Osteoblast (primary cell): ENCODE measurements around the gene PIP5K1C. TPM values are rescaled to one million over a fixed set of nuclear protein-coding genes. Genes with fewer than 3 reads are reported as not detected.

Experiments used
- DNase-seq: peaks from one replicate; pipeline ENCODE4 v3.0.0; 2011; ENCODE audit warnings: low spot score, mixed read lengths; ENCODE audit not compliant: insufficient read length; ENCODE audit errors: missing footprints
- H2AFZ ChIP-seq: 2 replicates; pipeline ENCODE4 v1.6.0; 2011; ENCODE audit warnings: mild to moderate bottlenecking, low read length
- H3K27ac ChIP-seq: 2 replicates; pipeline ENCODE4 v1.5.1; 2011; ENCODE audit warnings: mild to moderate bottlenecking, low read depth, low read length, moderate library complexity
- H3K27me3 ChIP-seq: 2 replicates; pipeline ENCODE4 v1.6.0; 2012; ENCODE audit warnings: mild to moderate bottlenecking, control low read depth, inconsistent platforms, low read length, moderate library complexity; ENCODE audit not compliant: insufficient read depth
- H3K36me3 ChIP-seq: 2 replicates; pipeline ENCODE4 v1.5.1; 2011; ENCODE audit warnings: mild to moderate bottlenecking, low read length, control low read depth, moderate library complexity; ENCODE audit not compliant: insufficient read depth
- H3K4me1 ChIP-seq: 2 replicates; pipeline ENCODE4 v1.5.1; 2011; ENCODE audit warnings: mild to moderate bottlenecking, low read length, control low read depth, moderate library complexity; ENCODE audit not compliant: insufficient read depth
- H3K4me2 ChIP-seq: 2 replicates; pipeline ENCODE4 v1.6.0; 2011; ENCODE audit warnings: mild to moderate bottlenecking, low read length; ENCODE audit not compliant: insufficient read depth
- H3K4me3 ChIP-seq: fragments of 200-600 bp; sonication (generic); 3 replicates; pipeline ENCODE4 v1.5.1; 2012; ENCODE audit warnings: mild to moderate bottlenecking, low read length, inconsistent platforms; ENCODE audit not compliant: insufficient read depth
- H3K79me2 ChIP-seq: 2 replicates; pipeline ENCODE4 v1.6.0; 2012; ENCODE audit warnings: mild to moderate bottlenecking, low read length, control low read depth, inconsistent platforms; ENCODE audit not compliant: insufficient read depth
- H3K9me3 ChIP-seq: 2 replicates; pipeline ENCODE4 v1.5.1; 2011; ENCODE audit warnings: low read depth, low read length, control low read depth
- H4K20me1 ChIP-seq: 2 replicates; pipeline ENCODE4 v1.6.0; 2012; ENCODE audit warnings: mild to moderate bottlenecking, low read length, control low read depth; ENCODE audit not compliant: insufficient read depth
- total RNA-seq: library from RNA; depleted of rRNA; stranded (reverse); fragments of >200 nt; gene quantifications from 2 replicates; pipeline ENCODE4 v1.2.3, GENCODE V29; 2012
- TF ChIP-seq, protein P1 (sequence below): IDR thresholded peaks from 2 replicates; pipeline ENCODE4 v1.5.1; 2011; ENCODE audit warnings: mild to moderate bottlenecking, low read depth, low read length, moderate library complexity; ENCODE audit errors: extremely low read depth

The PIP5K1C gene
- total RNA-seq, 1 donor = 30.4 TPM

DNA sequence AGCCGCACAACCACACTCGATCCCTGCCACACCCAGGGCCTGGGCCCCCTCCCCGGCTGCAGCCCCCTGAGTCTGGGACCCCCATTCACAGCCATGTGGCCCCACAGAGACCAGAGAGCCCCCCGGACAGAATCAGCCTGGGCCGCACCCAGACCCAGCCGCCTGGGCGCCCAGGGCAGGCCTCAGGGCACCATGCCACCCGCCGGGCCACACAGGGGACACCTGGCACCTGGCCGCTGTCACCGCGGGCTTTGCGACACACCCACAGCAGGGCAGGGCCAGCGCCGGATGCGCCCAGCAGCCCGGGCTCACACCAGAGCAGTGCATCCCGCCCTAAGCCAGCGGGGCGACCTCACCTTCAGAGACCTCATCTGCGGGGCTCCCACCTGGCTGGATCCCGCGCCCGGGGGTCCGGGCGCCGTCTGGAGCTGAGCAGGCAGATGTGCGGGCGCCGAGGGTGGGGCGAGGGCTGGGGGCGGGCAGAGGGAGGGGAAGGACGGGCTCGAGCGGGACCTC lies 94.0 kb downstream of the PIP5K1C start:
- peak; percentile 94 for DNase-seq
- Histone ChIP-seq H3K36me3 (peaks cover 3% of the 10 kb centered on the region), H3K4me1 (peaks cover 13% of the 10 kb centered on the region), H3K27me3 (peaks cover 2% of the 10 kb centered on the region), H3K9me3 (no peaks in the 10 kb centered on the region), H2AFZ (peak overlapping the region; percentile 78), H3K4me3 (peak overlapping the region; percentile 72), H3K79me2 (no peaks in the 10 kb centered on the region), H4K20me1 (no peaks in the 10 kb centered on the region), H3K4me2 (peak overlapping the region; percentile 85), H3K27ac (no peak overlapping the region)
- TF ChIP-seq, protein P1, sequence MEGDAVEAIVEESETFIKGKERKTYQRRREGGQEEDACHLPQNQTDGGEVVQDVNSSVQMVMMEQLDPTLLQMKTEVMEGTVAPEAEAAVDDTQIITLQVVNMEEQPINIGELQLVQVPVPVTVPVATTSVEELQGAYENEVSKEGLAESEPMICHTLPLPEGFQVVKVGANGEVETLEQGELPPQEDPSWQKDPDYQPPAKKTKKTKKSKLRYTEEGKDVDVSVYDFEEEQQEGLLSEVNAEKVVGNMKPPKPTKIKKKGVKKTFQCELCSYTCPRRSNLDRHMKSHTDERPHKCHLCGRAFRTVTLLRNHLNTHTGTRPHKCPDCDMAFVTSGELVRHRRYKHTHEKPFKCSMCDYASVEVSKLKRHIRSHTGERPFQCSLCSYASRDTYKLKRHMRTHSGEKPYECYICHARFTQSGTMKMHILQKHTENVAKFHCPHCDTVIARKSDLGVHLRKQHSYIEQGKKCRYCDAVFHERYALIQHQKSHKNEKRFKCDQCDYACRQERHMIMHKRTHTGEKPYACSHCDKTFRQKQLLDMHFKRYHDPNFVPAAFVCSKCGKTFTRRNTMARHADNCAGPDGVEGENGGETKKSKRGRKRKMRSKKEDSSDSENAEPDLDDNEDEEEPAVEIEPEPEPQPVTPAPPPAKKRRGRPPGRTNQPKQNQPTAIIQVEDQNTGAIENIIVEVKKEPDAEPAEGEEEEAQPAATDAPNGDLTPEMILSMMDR = no peak

DNA sequence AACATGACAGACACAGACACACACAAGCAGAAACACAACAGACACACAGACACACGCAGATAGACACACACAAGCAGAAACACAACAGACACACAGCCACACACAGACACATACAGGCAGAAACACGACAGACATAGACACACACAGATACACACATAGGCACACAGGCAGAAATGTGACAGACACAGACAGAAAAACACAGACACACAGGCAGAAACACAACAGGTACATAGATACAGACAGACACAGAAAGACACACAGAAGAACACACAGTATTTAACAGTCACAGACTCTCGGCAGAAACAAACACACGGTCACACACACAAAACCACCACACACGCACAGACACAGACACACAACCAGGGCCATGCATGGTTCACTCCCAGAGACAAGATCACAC lies 94.5 kb downstream of the PIP5K1C start:
- Histone ChIP-seq H3K4me1 (peaks cover 13% of the 10 kb centered on the region), H3K36me3 (peaks cover 3% of the 10 kb centered on the region), H3K4me3 (peak overlapping the region; percentile 72), H2AFZ (no peak overlapping the region), H3K4me2 (peak overlapping the region; percentile 85), H3K79me2 (no peaks in the 10 kb centered on the region), H3K27me3 (peaks cover 2% of the 10 kb centered on the region), H3K27ac (no peak overlapping the region), H3K9me3 (no peaks in the 10 kb centered on the region), H4K20me1 (no peaks in the 10 kb centered on the region)
- no peak for DNase-seq
- TF ChIP-seq, protein P1 = no peak

DNA sequence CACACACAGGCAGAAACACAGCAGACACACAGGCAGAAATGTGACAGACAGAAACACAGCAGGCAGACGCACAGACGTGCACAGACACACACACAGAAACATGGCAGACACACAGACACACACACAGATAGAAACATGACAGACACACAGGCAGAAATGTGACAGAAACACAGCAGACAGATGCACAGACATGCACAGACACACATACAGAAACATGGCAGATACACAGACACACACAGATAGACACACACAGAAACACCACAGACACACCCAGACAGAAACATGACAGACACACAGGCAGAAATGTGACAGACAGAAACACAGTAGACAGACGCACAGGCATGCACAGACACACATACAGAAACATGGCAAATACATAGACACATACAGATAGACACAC lies 94.9 kb downstream of the PIP5K1C start:
- Histone ChIP-seq H3K4me3 (no peak overlapping the region), H3K4me1 (peaks cover 13% of the 10 kb centered on the region), H3K27ac (no peak overlapping the region), H2AFZ (no peak overlapping the region), H3K27me3 (peaks cover 2% of the 10 kb centered on the region), H3K36me3 (no peaks in the 10 kb centered on the region), H3K4me2 (peak overlapping the region; percentile 85), H4K20me1 (no peaks in the 10 kb centered on the region), H3K79me2 (no peaks in the 10 kb centered on the region), H3K9me3 (no peaks in the 10 kb centered on the region)
- DNase-seq = no peak
- TF ChIP-seq, protein P1 = no peak

DNA sequence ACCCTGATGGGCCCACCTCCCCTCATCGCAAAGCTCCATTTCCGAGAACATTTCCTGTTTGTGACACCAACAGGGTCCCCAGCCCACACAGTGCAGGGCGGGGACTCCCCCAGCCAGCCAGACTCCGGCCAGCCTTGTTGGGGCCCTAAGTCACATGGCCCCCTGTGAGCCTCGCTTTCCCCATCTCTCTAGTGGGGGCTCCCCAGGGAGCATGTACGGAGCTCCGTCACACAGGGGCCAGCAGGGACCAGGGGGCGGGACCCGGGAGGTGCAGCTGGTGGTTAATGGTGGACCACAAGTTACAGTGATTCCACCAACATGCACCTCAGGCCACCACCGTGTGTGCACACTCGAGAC lies 95.3 kb downstream of the PIP5K1C start:
- H2AFZ ChIP-seq = no peak overlapping the region
- H4K20me1 ChIP-seq = no peaks in the 10 kb centered on the region
- no peaks in the 10 kb centered on the region for H3K79me2 ChIP-seq
- no peak overlapping the region for H3K27ac ChIP-seq
- no peaks in the 10 kb centered on the region for H3K9me3 ChIP-seq
- H3K36me3 ChIP-seq = no peaks in the 10 kb centered on the region
- TF ChIP-seq, protein P1 = no peak
- no peak overlapping the region for H3K4me2 ChIP-seq
- peaks cover 13% of the 10 kb centered on the region for H3K4me1 ChIP-seq
- H3K27me3 ChIP-seq = peaks cover 2% of the 10 kb centered on the region
- DNase-seq = no peak
- H3K4me3 ChIP-seq = no peak overlapping the region
